Stimulated activated CD8-positive, alpha-beta memory T cell treated with anti-CD3 and anti-CD28 coated beads, Interleukin-12 subunit alpha, Interleukin-12 subunit beta, amount 100 ng/mL, for 24 hours (primary cell): ENCODE measurements around the gene OR10W1.

Experiments used
- DNase-seq: peaks from one replicate; pipeline ENCODE4 v3.0.0-alpha.2; 2020; ENCODE audit errors: extremely low read depth

The OR10W1 gene, protein sequence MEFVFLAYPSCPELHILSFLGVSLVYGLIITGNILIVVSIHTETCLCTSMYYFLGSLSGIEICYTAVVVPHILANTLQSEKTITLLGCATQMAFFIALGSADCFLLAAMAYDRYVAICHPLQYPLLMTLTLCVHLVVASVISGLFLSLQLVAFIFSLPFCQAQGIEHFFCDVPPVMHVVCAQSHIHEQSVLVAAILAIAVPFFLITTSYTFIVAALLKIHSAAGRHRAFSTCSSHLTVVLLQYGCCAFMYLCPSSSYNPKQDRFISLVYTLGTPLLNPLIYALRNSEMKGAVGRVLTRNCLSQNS

DNA sequence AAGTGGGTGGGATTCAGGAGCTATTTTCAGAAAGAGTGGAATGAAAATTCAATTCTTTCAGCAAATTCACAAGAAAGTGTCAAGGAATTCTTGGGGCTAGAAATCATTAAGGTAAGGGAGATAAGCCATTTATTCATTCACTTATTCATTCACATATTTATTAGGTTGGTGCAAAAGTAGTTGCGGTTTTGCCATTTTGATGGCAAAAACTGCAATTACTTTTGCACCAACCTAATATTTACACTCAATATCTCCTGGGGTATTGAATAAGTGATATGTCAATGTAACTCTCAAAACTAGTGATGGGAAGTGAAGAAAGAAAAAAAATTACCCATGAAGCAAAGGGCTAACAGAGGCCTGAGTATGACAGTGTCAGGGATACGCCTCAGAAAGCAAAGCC lies at the start of gene OR10W1:
OR10W1 (minus strand) TSS at position 119 of the 400 bp plus-strand sequence. CDS start 402 bp downstream, outside the sequence.
- no peak for DNase-seq

DNA sequence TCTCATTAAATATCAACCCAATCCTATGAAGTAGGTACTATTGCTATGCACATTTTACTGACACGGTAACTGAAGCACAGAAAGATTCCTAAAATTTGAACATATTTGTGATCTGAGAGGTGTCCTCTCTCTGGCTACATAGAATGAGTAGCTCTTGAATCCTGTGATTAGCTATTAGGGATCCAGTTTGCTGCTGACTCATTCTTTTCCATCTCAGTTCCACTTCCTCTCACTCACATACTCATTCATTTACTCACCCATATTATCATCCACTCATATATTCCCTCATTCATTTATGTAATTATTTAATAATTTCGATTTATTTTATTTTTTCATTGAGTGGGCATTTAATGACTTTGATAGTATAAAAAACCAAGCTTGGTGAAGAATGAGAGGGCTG lies 48.1 kb upstream of the OR10W1 start:
- DNase-seq = no peak

DNA sequence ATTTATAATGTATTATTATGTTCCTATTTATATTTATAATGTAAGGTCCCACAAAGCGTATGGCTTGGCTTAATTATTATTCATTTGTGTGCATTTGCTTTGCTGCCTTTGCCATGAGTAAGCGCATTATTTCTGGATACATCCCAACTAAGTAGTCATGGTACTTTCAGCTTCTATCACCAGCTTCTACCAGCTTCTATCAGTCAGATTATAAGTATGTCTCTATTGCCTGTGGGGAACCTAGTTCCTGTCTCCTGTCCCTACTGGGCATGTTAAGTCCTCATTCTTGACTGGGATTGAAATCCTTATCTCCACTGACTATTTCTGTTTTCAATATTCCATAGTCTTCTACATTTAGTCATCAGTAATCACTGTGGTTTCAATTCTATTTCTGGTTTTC lies 33.5 kb upstream of the OR10W1 start:
- no peak for DNase-seq

DNA sequence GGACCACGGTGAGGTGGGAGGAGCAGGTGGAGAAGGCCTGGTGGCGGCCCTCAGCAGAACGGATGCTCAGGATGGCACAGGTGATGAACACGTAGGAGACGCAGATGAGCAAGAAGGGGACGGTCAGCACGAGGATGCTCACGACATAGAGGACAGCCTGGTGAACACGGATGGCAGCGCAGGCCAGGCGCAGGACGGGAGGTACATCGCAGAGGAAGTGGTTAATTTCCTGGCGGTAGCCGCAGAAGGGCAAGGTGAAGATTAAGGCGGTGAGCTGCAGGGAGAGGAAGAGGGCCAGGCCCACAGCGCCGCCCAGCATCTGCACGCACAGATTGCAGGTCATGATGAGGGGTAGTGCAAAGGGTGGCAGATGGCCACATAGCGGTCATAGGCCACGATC lies 24.0 kb upstream of the OR10W1 start:
- no peak for DNase-seq

DNA sequence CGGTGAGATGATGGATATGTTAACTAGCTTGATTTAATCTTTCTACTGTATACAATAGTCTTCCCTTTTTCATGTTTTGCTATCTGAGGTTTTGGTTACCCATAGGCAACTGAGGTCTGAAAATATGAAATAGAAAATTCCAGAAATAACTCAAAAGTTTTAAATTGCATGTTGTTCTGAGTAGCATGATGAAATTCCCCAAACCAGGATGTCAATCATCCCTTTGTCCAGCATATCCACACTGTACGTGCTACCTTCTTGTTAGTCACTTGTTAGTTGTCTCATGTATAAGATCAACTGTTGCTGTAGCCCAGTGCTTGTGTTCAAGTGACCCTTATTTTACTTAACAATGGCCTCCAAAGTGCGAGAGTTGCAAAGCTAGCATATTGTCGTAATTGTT lies 21.2 kb upstream of the OR10W1 start:
- DNase-seq = no peak

DNA sequence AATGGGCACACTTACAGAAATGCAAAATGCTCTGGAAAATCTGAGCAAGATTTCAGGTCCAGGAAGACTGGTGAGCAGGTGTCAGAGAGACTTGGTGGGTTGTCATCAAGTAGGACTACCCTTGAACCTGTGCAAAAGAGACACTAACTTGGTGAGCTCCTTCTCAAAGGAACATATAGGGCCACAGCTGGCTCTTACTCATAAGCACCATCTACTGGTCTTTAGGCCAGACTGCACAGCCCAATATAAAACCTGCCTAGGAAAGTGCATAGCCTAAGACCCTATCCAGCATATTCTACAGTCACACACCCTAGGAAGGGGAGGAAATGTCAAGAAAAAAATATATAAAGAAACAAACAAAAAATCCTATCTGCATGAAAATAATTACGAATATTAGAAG lies 18.2 kb upstream of the OR10W1 start:
- DNase-seq = no peak

DNA sequence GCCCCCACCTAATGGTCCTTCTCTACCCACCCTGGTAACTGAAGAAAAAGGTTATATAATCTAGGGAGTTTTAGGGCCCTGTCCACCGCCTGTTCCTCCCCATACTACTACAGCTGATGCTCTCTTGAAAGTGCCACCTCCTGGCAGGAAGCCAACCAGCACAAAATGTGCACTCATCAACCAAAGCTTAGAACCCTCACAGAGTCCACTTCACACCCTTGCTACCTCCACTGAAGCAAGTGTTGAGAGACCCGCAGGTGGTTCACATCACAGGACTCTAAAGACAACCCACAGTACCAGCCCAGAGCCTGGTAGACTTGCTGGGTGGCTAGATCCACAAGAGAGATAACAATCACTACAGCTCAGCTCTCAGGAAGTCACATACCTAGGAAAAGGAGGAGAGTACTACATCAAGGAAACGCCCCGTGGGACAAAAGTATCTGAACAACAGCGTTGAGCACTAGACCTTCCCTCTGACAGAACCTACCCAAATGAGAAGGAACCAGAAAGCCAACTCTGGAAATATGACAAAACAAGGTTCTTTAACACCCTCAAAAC lies 17.5 kb upstream of the OR10W1 start:
- no peak for DNase-seq

DNA sequence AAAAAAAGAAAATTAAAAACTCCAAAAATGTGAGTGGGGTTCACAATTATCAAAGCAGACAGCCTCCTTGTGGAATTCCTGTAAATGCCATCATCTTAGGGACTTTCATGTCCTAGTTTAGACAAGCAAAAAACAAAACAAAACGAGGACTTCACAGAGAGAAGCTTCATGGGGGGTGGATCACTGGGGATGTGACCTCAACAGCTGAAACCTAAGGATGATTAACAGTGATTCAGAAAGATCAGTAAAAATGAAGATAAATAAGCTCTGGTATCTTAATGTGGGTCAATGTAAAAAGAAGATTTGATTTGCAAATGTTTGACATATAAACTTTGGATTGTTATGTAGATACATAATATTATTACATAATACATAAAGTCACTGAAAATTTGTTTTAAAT lies 8.1 kb upstream of the OR10W1 start:
- no peak for DNase-seq

DNA sequence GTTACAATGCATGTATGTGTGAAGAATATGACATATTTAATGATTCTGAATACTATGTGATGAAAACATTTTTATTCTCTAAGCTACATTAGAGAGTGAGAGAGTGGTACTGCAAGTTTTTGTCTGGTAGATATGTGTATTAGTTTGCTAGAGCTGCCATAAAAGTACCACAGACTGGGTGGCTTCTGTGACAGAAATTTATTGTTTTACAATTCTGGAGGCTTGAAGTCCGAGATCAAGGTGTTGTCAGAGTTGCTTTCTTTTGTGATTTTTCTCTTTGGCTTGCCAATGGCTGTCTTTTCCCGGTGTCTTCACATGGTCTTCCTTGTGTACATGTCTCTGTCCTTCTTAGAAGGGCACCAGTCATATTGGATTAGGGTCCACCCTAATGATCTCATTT lies 6.9 kb upstream of the OR10W1 start:
- no peak for DNase-seq

DNA sequence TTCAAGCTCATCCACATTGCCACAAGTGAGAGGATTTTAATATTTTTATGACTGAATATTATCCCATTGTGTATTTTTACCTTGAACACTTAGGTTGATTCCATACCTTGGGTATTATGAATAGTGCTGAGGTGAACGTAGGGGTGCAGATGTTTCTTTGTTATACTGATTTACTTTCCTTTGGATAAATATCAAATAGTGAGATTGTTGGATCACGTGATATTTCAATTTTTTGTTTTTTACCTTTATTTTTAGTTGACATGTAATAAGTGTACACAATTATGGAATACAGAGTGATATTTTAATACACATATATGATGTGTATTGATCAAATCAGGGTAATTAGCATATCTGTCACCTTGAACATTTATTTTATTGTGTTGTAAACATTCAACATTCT lies 8.1 kb downstream of the OR10W1 start:
- no peak for DNase-seq

DNA sequence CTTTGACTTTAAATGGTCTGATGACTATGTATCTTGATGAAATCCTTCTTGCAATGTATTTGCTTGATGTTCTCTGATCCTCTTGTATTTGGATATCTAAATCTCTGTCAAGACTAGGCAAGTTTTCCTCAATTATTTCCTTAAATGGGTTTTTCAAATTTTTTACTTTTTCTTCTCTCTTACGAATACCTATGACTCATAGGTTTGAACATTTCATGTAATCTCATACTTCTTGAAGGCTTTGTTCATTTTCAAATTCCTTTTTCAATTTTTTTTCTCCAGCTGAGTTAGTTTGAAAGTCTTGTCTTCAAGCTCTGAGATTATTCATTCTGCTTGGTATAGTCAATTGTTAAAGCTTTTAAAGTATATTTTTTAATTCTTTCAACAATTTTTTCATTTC lies 13.1 kb downstream of the OR10W1 start:
- no peak for DNase-seq

DNA sequence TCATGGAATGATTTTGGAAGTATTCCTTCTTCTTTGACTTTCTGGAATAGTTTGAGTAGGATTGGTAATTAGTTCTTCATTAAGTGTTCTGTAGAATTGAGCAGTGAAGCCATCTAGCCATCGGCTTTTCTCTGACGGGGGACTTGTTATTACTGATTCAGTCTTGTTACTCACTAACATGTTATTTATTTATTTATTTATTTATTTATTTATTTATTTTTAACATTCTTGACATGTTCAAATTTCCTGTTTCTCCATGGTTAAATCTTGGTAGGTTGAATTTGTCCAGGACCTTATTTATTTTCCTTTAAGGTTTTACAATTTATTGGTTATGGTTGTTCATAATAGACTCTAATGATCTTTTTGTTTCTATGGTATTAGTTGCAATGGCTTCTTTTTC lies 24.1 kb downstream of the OR10W1 start:
- DNase-seq = no peak

DNA sequence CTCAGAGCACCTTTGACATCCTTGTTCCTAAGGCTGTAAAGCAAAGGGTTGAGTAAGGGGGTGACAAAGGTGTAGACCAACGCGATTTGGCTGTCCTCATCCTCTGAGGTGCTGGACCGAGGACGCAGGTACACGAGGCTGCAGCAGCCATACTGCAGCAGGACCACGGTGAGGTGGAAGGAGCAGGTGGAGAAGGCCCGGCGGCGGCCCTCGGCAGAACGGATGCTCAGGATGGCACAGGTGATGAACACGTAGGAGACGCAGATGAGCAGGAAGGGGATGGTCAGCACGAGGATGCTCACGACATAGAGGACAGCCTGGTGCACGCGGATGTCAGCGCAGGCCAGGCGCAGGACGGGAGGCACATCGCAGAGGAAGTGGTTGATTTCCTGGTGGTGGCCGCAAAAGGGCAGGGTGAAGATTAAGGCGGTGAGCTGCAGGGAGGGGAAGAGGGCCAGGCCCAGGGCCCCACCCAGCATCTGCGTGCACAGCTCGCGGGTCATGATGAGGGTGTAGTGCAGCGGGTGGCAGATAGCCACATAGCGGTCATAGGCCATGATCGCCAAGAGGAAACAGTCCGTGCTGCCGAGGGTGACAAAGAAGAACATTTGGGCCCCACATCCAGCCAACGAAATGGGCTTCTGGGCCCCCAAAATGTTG lies 40.0 kb downstream of the OR10W1 start:
- DNase-seq = no peak

DNA sequence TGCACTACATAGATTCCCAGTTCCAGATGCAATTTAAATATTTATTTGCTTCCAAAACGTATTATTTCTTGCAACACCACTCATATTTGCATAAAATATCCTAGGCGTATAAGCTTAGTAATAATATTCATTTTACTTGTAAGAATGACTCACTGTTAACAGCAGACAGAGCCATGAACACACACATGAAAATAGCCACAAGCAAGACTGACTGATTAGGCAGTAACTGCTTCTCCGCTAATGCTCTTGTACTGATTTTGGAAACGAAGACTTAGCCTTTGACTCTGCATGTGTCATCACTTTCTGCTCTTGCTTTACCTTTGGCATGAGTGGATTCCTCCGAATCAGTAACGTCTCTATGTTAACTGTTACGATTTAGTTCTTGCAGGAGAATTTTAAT lies 45.3 kb downstream of the OR10W1 start:
- no peak for DNase-seq
